ENCODE results near the gene CIB2.
"Not testable (repeated sequence)": the region's sequence is repeated elsewhere in the genome, so short reads cannot be mapped to it uniquely, and the experiment has no call there.

The CIB2 gene

DNA sequence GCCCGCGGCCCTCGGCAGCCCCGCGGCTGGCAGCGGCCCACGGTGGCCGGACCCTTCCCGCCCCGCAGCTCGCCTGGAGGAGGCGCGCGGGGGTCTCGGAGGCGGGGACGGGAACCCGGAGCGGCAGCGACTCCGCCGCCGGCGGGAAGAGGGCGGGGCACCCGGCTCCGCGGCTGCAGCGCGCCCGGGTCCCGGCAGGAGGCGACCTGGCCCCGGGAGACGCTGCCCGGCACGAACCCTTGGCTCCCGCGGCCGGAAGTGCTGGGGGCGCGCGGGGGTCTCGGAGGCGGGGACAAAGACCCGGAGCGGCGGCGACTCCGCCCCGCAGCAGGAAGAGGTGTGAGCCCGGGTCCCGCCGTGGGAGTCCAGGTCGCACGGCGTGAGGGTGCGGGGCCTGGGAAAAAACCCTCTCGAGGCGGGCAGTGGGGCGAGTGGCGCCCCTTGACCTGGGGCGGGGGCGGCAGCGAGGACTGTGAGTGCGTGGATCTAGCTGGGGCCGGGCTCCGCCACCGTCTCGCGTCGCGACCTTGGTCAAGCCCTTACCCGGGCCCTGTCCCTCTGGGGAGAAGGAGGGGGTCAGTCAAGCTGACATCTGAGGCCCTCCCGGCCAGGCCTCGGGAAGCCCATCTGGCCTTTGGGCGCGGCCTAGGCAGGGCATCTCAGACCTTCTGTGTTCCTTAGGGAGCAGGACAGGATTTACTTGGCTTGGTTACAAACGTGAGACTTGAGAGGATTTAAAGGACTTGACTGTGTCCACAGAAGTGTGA is at the start of gene CIB2:
Gene CIB2 (minus strand): TSS at position 151 of the 767 bp plus-strand sequence. CDS start 230 bp downstream, outside the sequence.
- peak in 2 of 3 experiments; percentile 54 to 63 for DNase-seq (ENCODE audit: low read depth in 2 of 3, low spot score in 2 of 3)

- DNase-seq (ENCODE audit: low read depth in 2 of 3, low spot score in 2 of 3), result no peak
These were observed 48.7 kb upstream of the CIB2 start for GRCh38 chr15:78179906-78180305.

- no peak for DNase-seq (ENCODE audit: low read depth in 2 of 3, low spot score in 2 of 3)
These were observed 48.1 kb upstream of the CIB2 start for GRCh38 chr15:78179286-78179840.

DNA sequence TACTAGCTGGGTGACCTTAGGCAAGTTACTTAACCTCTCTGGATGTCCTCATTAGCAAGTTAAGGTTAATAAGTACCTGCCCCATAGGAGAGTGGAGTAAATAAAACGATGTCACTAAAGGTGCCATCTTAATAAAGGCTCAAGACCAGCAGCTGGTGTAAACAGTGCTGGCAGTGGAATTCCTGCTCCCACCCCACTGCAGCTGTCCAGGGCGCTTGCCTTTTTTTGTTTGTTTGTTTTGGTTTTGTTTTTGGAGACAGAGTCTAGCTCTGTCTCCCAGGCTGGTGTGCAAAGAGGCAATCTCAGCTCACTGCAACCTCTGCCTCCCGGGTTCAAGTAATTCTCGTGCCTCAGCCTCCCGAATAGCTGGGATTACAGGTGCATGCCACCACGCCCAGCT is 46.8 kb upstream of the CIB2 start:
- no peak for DNase-seq (ENCODE audit: low read depth in 2 of 3, low spot score in 2 of 3)

- DNase-seq (ENCODE audit: low read depth in 2 of 3, low spot score in 2 of 3), result no peak
These were observed 46.2 kb upstream of the CIB2 start for GRCh38 chr15:78177447-78177873.

DNA sequence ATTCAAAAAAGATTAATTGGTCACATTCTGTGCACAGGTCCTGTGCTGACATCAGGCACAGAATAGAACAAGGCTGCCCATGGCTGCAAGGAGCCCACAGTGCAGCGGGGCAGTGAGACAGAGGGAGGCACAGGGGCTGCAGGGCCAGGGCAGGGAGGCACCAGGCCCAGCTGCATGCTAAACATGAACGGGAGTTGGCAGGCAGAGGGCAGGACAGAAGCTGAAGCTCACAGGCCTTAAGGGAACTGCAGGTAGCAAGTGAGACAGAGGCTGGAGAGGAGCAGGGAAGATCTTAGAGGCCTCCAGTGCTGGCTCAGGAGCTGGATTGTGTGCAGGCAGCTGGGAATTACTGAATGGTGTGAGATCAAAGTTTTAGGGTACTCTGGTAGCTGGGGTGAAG is 44.1 kb upstream of the CIB2 start:
- DNase-seq (ENCODE audit: low read depth in 2 of 3, low spot score in 2 of 3), result no peak

GRCh38 chr15:78174401-78174800 is 43.2 kb upstream of the CIB2 start:
- DNase-seq (ENCODE audit: low read depth in 2 of 3, low spot score in 2 of 3), result no peak

- DNase-seq (ENCODE audit: low read depth in 2 of 3, low spot score in 2 of 3), result no peak
These were observed 40.7 kb upstream of the CIB2 start for GRCh38 chr15:78171864-78172472.

DNA sequence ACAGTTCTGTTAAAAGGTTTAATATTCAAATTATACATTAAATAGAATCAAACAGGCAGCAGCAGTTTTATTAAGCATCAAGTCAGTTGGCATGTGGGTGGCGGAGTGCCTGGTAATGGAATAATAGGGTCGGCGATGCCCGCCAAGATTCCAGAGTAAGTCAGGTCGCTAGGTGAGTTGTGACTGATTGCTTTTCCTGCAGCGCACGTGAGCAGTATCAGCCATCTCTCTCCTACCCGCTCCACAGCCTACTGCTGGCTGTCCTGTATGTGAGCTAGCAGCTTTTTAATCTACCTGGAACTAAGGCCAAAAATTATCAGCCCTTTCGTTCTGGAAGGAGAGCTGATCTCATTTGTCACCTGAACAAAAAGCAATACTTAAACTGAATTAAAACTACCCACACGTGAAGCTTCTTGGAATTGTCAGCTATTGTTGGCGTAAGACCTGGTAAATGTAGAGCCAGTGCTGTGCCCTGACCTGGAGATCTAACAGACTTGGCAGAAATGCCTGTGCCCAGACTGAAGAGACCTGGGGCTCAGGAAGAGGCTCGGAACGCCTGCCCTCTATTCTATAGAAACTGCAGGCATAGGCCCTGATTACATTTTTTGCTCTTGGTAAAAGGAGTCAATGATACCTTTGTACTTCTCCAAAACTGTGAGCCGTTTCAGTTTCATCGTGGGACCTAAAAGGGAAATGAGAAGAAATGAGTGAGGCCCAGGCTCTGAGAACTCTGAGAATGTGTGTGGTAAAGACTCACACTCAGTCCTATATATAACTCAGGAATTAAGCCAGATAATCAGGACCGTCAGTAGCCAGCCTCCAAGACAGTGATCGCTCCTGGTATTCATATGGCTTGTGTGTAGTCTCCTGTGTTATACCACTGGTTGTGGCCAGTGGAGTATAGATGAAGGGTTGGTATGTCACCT is 39.9 kb upstream of the CIB2 start:
- no peak for DNase-seq (ENCODE audit: low read depth in 2 of 3, low spot score in 2 of 3)

DNA sequence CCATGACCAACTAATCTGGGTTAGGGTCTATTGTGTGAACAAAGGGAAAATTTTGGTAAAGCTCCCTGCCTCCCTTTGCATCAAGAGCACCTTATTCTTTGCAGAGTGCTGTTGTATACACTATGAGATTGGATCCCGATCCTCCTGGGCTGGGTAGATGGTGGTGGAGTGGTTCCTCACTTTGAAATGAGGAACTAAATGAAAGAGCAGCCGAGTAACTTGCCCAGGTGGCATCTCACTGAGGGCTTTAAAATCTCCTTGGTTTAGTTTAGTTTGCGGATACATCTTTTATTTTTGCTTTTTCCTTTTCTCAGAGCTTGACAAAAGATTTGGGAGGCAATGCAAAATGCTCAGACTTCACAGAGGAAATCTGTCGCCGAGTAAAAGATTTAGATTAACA is 37.4 kb upstream of the CIB2 start:
- no peak for DNase-seq (ENCODE audit: low read depth in 2 of 3, low spot score in 2 of 3)

GRCh38 chr15:78167227-78167888 is 36.1 kb upstream of the CIB2 start:
- DNase-seq (ENCODE audit: low read depth in 2 of 3, low spot score in 2 of 3), result no peak

DNA sequence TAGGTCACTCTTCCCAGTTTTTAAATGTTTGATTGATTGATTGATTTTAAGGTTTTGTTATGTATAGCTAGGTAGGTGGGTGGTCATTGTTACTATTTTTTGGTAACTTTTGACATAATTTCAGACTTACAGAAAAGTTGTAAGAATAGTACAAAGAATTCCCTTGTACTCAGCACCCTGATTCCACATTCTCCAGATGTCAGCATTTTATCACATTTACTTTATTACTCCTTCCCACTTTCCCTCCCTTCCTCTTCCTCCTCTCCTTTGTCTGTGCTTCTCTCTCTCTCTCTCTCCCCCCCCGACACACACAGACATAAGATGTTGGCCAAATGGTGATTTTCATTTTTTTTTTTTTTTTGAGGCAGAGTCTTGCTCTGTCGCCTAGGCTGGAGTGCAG is 32.8 kb upstream of the CIB2 start:
- no peak for DNase-seq (ENCODE audit: low read depth in 2 of 3, low spot score in 2 of 3)

DNA sequence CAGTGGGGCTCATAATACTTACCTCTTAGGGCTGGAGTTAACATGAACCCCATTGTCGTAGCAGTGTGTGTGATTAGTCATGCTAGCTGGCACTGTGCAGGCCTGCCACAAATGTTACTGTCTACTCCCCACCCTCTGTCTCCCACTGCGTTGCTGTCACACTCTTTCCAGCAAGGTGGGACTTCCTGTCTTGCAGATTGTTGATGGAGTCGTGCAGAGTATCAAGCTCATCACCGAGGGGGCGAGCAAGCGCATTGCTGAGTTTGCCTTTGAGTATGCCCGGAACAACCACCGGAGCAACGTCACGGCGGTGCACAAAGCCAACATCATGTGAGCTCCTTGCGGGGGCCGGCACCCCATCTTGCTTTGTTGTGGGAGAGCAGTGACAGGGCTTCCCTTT is 30.8 kb upstream of the CIB2 start:
- DNase-seq (ENCODE audit: low read depth in 2 of 3, low spot score in 2 of 3), result no peak

GRCh38 chr15:78159395-78159794 is 28.1 kb upstream of the CIB2 start:
- no peak for DNase-seq (ENCODE audit: low read depth in 2 of 3, low spot score in 2 of 3)

DNA sequence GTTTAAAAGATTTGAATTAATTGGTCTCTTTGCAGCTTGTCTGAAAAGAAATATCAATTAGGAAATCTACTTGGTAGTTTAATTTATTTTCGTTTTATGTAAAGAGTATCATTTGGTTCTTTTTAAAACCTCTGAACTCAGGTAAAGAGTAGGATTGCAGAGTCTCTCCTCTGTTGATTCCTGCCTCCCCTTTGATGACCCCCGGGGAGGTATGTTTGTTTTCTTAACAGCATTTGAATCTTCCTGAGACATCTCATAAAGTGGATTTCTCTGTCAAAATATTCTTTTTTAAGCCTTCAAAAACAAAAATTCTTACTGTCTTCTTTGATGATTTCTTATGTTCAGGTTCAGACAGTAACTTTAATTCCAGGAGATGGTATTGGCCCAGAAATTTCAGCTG is 26.0 kb upstream of the CIB2 start:
- no peak for DNase-seq (ENCODE audit: low read depth in 2 of 3, low spot score in 2 of 3)

- no peak for DNase-seq (ENCODE audit: low read depth in 2 of 3, low spot score in 2 of 3)
These were observed 25.4 kb upstream of the CIB2 start for GRCh38 chr15:78156653-78157052.

DNA sequence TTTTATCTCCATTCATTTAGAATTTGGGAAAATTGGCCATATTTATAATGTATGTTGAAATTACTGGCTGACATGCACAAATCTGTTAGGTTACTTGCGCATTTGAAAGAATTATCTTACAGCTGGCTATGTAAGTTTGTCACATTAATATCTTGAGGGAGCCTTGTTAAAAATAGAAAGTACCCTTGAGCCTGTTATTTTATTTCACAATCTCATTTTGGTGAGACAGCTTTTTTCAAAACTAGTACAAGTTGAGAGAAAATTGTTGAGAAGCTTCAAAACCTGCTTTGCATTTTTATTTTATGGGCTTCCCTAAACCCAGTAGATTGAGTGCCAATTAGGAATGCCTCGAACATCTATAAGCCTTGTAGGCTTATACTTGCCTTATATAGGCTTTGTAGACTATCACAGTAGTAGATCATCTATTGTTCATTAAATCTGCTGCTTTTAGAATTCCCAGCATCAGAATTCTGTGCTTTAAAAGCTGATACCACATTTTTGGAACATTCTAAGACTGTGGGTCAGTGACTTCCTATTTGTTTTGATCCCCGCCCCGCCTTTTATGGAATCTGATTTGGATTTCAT is 24.2 kb upstream of the CIB2 start:
- DNase-seq (ENCODE audit: low read depth in 2 of 3, low spot score in 2 of 3), result no peak

DNA sequence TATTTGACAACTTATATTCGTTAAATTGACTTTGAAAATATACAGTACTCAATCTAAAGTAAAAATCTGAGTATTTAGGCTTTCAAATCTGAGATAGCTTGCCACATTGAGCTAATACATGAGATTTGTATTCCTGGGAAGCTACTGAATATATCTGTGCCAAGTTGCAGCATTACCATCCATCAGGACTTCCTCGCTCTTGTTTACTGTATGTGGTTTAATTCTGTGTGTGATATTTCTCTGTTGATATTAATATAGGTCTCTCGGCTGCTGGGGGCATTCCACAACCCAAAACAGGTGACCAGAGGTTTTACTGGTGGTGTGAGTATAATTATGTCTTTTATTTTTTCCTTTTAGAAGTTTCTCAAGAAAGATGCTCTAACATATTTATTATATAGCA is 23.7 kb upstream of the CIB2 start:
- no peak for DNase-seq (ENCODE audit: low read depth in 2 of 3, low spot score in 2 of 3)

GRCh38 chr15:78151075-78151474 is 19.8 kb upstream of the CIB2 start:
- DNase-seq (ENCODE audit: low read depth in 2 of 3, low spot score in 2 of 3), result not testable (repeated sequence)
